GM12878 (cell line): ENCODE results near the gene PDIA4. TPM values are rescaled to one million over a fixed set of nuclear protein-coding genes. Genes with fewer than 3 reads are reported as not detected.

Source experiments
- ATAC-seq: fragments of 200-7000 bp; cut with Tn5 transposase; 3 replicates; pipeline ENCODE4 v1.9.1; 2020; ENCODE audit warnings: mild to moderate bottlenecking, moderate library complexity
- BruUV-seq: library from RNA; stranded (reverse); fragments of 400-500 nt; replicated peaks from 2 replicates; lab custom pipeline; 2021; lab: Mats Ljungman, UMichigan
- CTCF ChIA-PET: fragments of 300-600 bp; sonication (Branson Sonifier 250); formaldehyde crosslinking; extraction: SDS; loops from one replicate; lab custom pipeline; 2021; ENCODE audit warnings: inconsistent platforms; lab: Yijun Ruan, JAX
- POLR2A ChIA-PET: fragments of 350-600 bp; formaldehyde crosslinking; extraction: SDS; loops from one replicate; lab custom pipeline; 2021; ENCODE audit warnings: inconsistent platforms; lab: Charles Lee
- RAD21 ChIA-PET: fragments of 300-600 bp; sonication (Branson Sonifier 250); formaldehyde crosslinking; loops from one replicate; lab custom pipeline; 2023; ENCODE audit warnings: antibody characterized with exemption; ENCODE audit not compliant: unreplicated experiment; lab: Charles Lee
- SMC1A ChIA-PET: fragments of 300-600 bp; sonication (Branson Sonifier 250); formaldehyde crosslinking; loops from one replicate; lab custom pipeline; 2023; ENCODE audit not compliant: unreplicated experiment, uncharacterized antibody; lab: Charles Lee
- DNase-seq: peaks from one replicate; pipeline ENCODE4 v3.0.0-alpha.2; 2011; ENCODE audit warnings: low read depth, low spot score
- FAIRE-seq: peaks from 3 replicates; lab custom pipeline; 2011; peaks lifted over from hg19 to GRCh38; lab: Jason Lieb, UNC
- H2AFZ ChIP-seq: 2 replicates; pipeline ENCODE4 v1.6.0; 2011; ENCODE audit warnings: low read depth, low read length, control low read depth; ENCODE audit not compliant: control insufficient read depth
- H3K27ac ChIP-seq: 2 replicates; pipeline ENCODE4 v1.5.1; 2011; ENCODE audit warnings: control low read depth; ENCODE audit not compliant: control insufficient read depth, insufficient read depth
- H3K27me3 ChIP-seq, 2 experiments: replicated peaks in 1 of 2; 2 replicates each; pipeline versions ENCODE4 v1.6.0 to v1.6.1; 2011; ENCODE audit warnings: low read length in 1 of 2; ENCODE audit not compliant: control insufficient read depth in 2 of 2, insufficient read depth in 2 of 2
- H3K36me3 ChIP-seq, 2 experiments: 2 replicates each; pipeline ENCODE4 v1.5.1; 2011; ENCODE audit warnings: low read length in 1 of 2; ENCODE audit not compliant: control insufficient read depth in 2 of 2, insufficient read depth in 2 of 2
- H3K4me1 ChIP-seq: 2 replicates; pipeline ENCODE4 v1.6.1; 2011; ENCODE audit warnings: mild to moderate bottlenecking, low read length, moderate library complexity, mixed read lengths; ENCODE audit not compliant: control insufficient read depth, insufficient read depth
- H3K4me2 ChIP-seq: 2 replicates; pipeline ENCODE4 v1.6.0; 2011; ENCODE audit warnings: control low read depth; ENCODE audit not compliant: control insufficient read depth, insufficient read depth
- H3K4me3 ChIP-seq: fragments of 200-600 bp; sonication (generic); 2 replicates; pipeline ENCODE4 v1.5.1; 2016
- H3K79me2 ChIP-seq: 2 replicates; pipeline ENCODE4 v1.6.0; 2011; ENCODE audit warnings: low read length; ENCODE audit not compliant: control insufficient read depth, insufficient read depth
- H3K9ac ChIP-seq: 2 replicates; pipeline ENCODE4 v1.8.0; 2011; ENCODE audit warnings: low read length, control low read depth, mixed read lengths; ENCODE audit not compliant: control insufficient read depth, insufficient read depth
- H3K9me3 ChIP-seq: replicated peaks from 3 replicates; pipeline ENCODE4 v1.5.1; 2011; ENCODE audit warnings: mild to moderate bottlenecking, low read length; ENCODE audit not compliant: control insufficient read depth, insufficient read depth
- H4K20me1 ChIP-seq: 2 replicates; pipeline ENCODE4 v1.6.0; 2011; ENCODE audit not compliant: control insufficient read depth, insufficient read depth
- ASH2L ChIP-seq: fragments of 300-600, 200-600 bp; sonication (generic); IDR thresholded peaks from 2 replicates; pipeline ENCODE4 v1.6.1; 2017; ENCODE audit warnings: low read depth, mild to moderate bottlenecking, borderline replicate concordance
- BHLHE40 ChIP-seq, 2 experiments: fragments of 450-650 bp in 1 of 2; IDR thresholded peaks; 2 replicates each; pipeline ENCODE4 v1.6.1; 2011 to 2017; ENCODE audit warnings: low read depth in 2 of 2, borderline replicate concordance in 1 of 2, improper control_type of control experiment in 1 of 2, low read length in 1 of 2, mild to moderate bottlenecking in 1 of 2
- CBX3 ChIP-seq: fragments of 200-600 bp; sonication (generic); IDR thresholded peaks from 2 replicates; pipeline ENCODE4 v1.6.1; 2016; ENCODE audit warnings: low read depth, borderline replicate concordance
- E4F1 ChIP-seq: fragments of 450-650 bp; IDR thresholded peaks from 2 replicates; pipeline ENCODE4 v1.6.1; 2018; ENCODE audit warnings: borderline replicate concordance, mild to moderate bottlenecking; ENCODE audit not compliant: partially characterized antibody
- EP300 ChIP-seq, 2 experiments: fragments of 150-350 bp in 1 of 2; IDR thresholded peaks; 2 replicates each; pipeline ENCODE4 v1.6.1; 2011 to 2012; ENCODE audit warnings: low read depth in 2 of 2, low read length in 2 of 2, borderline replicate concordance in 1 of 2, improper control_type of control experiment in 1 of 2, inconsistent platforms in 1 of 2; ENCODE audit not compliant: control insufficient read depth in 1 of 2
- KLF5 ChIP-seq: fragments of 450-650 bp; IDR thresholded peaks from 2 replicates; pipeline ENCODE4 v1.6.1; 2014; ENCODE audit warnings: mild to moderate bottlenecking; ENCODE audit not compliant: partially characterized antibody
- MYB ChIP-seq: fragments of 150-350 bp; IDR thresholded peaks from 2 replicates; pipeline ENCODE4 v1.6.1; 2014; ENCODE audit warnings: mild to moderate bottlenecking, low read depth, low read length, borderline replicate concordance
- NBN ChIP-seq: fragments of 450-650 bp; IDR thresholded peaks from 2 replicates; pipeline ENCODE4 v1.6.1; 2016
- NFYA ChIP-seq: IDR thresholded peaks from 2 replicates; pipeline ENCODE4 v1.6.1; 2011; ENCODE audit warnings: low read depth, mild to moderate bottlenecking, low read length, improper control_type of control experiment, borderline replicate concordance
- NKRF ChIP-seq: fragments of 450-650 bp; conservative IDR thresholded peaks from 2 replicates; pipeline ENCODE4 v1.6.1; 2017; ENCODE audit warnings: mild to moderate bottlenecking, moderate library complexity
- PRDM15 ChIP-seq: fragments of 450-650 bp; formaldehyde crosslinking; IDR thresholded peaks from 2 replicates; pipeline ENCODE4 v1.4.0; 2020; ENCODE audit warnings: mild to moderate bottlenecking, moderate library complexity
- RB1 ChIP-seq: fragments of 450-650 bp; formaldehyde crosslinking; IDR thresholded peaks from 2 replicates; pipeline ENCODE4 v1.6.1; 2017; ENCODE audit warnings: mild to moderate bottlenecking, borderline replicate concordance
- STAT1 ChIP-seq: fragments of 450-650 bp; conservative IDR thresholded peaks from 2 replicates; pipeline ENCODE4 v1.6.1; 2014; ENCODE audit warnings: antibody characterized with exemption, mild to moderate bottlenecking
- WGBS: methylation state at CpG from one replicate; pipeline ENCODE4 v1.1.6; 2016; ENCODE audit warnings: low lambda C conversion rate; ENCODE audit not compliant: insufficient replicate concordance, insufficient coverage; ENCODE audit errors: missing lambda C conversion rate; 5-methylcytosine and 5-hydroxymethylcytosine counted together
- in situ Hi-C: fragments of 300-500 bp; cut with MboI; formaldehyde crosslinking; loops from 9 replicates; pipeline ENCODE4 v1.14.3; 2018; ENCODE audit warnings: mixed read lengths
- intact Hi-C: fragments of 100-400 bp; cut with micrococcal nuclease; formaldehyde crosslinking; loops from one replicate; pipeline ENCODE4 v1.14.2; 2022; ENCODE audit not compliant: unreplicated experiment
- polyA plus RNA-seq, 11 experiments: library from polyadenylated mRNA; depleted of rRNA in 4 of 11; unstranded in 6 of 11; stranded (reverse) in 5 of 11; fragments of >200 nt; fragmentation: Nextera tagmentation in 4 of 11; fragmentation: Illumina TruSeq in 1 of 11; extraction: Ambion mirVana in 4 of 11; extraction: Trizol in 1 of 11; gene quantifications; 1 replicate in 1 of 11; 2 replicates in 10 of 11; pipeline versions ENCODE4 v1.2.1 to v1.2.3, GENCODE V29; 2011 to 2016; ENCODE audit warnings: inconsistent platforms in 2 of 11, missing spikeins in 2 of 11, low read depth in 1 of 11
- total RNA-seq, 4 experiments: library from RNA; depleted of rRNA in 3 of 4; stranded (reverse); fragments of >200 nt in 3 of 4; fragmentation: Illumina TruSeq in 1 of 4; extraction: Trizol in 1 of 4; gene quantifications; 2 replicates each; pipeline versions ENCODE4 v1.2.1 to v1.2.3, GENCODE V29; 2013 to 2021

PDIA4 gene
- total and polyA plus RNA-seq, 10 of the 15 experiments (the other 5 are each of a cell fraction or from before 2014, with no cell fraction given), result 7.1 to 306 (median 106) TPM

- peak; percentile 96 for ATAC-seq
- WGBS, result under 1% methylated on average over 17 of the region's 17 CpGs
- TF ChIP-seq PRDM15 (CRISPR knock-in tag) (no peak), NKRF (no peak), NBN (no peak), BHLHE40 (IDR thresholded peaks at IDR 0.05; ENCODE audit: borderline replicate concordance in 1 of 2, low read depth in 2 of 2, low read length in 1 of 2) (no peak), ASH2L (no peak), CBX3 (no peak), EP300 (IDR thresholded peaks at IDR 0.05; ENCODE audit: borderline replicate concordance in 1 of 2, control insufficient read depth in 1 of 2, low read depth in 2 of 2, low read length in 2 of 2) (no peak), KLF5 (no peak), E4F1 (no peak), RB1 (0 out of 2 replicates have a peak, but pooled peaks have one; percentile 57), NFYA (no peak), STAT1 (0 out of 2 replicates have a peak, but pooled peaks have one; percentile 56), MYB (no peak)
Measured at GRCh38 chr7:148987010-148987750, 41.1 kb downstream of the PDIA4 start.

More at GRCh38 chr7:148987010-148987750, 41.1 kb downstream of the PDIA4 start:
- Histone ChIP-seq H3K4me1 (peaks cover 7% of the 10 kb centered on the region), H3K36me3 (no peaks in the 10 kb centered on the region), H4K20me1 (no peaks in the 10 kb centered on the region), H3K27me3 (no peaks in the 10 kb centered on the region), H3K9ac (peak overlapping the region; percentile 75), H3K9me3 (no peaks in the 10 kb centered on the region), H3K4me2 (peak overlapping the region; percentile 92), H2AFZ (peak overlapping the region; percentile 100), H3K27ac (peak overlapping the region; percentile 38), H3K4me3 (peak overlapping the region; percentile 92), H3K79me2 (no peaks in the 10 kb centered on the region)
- ChIA-PET SMC1A (interaction anchor here (1.0 to 1.1 kb wide), 2 partner anchors 104 to 131 kb away, joined by 3 read pairs; no protein-coding TSS in a partner anchor), POLR2A (interaction anchor here (0.6 to 1.7 kb wide), 5 partner anchors 12 to 434 kb away, joined by 3 to 12 read pairs (median 4); no protein-coding TSS in a partner anchor), RAD21 (interaction anchor here (0.8 to 1.5 kb wide), 5 partner anchors 12 to 79 kb away, joined by 3 to 5 read pairs (median 4); no protein-coding TSS in a partner anchor), CTCF (interaction anchor here (0.8 to 2.0 kb wide), 10 partner anchors 9 to 208 kb away, joined by 3 to 7 read pairs (median 3); partner anchors contain the start of gene ZNF282)
- BruUV-seq, result no TSS peak
- intact Hi-C loops, result loop anchor here (5.0 kb wide), 1 partner anchor 105 kb away; the partner anchor contains the start of gene EZH2
- peak; percentile 100 for FAIRE-seq
- in situ Hi-C loops, result no loop called here
- peak; percentile 78 for DNase-seq
